IPS-15b (cell line): Measurements from ENCODE around the gene SNX7.

Experiments used
- H3K27me3 ChIP-seq: one replicate; pipeline ENCODE4 v1.6.1; 2013; ENCODE audit warnings: low read length; ENCODE audit not compliant: control insufficient read depth, insufficient read depth
- H3K36me3 ChIP-seq: one replicate; pipeline ENCODE4 v1.6.1; 2013; ENCODE audit warnings: low read length; ENCODE audit not compliant: control insufficient read depth, insufficient read depth
- H3K4me1 ChIP-seq: one replicate; pipeline ENCODE4 v1.6.1; 2013; ENCODE audit warnings: mild to moderate bottlenecking, low read length; ENCODE audit not compliant: control insufficient read depth, insufficient read depth
- H3K4me3 ChIP-seq: one replicate; pipeline ENCODE4 v1.5.1; 2013; ENCODE audit warnings: low read depth, low read length
- H3K9ac ChIP-seq: one replicate; pipeline ENCODE4 v1.6.1; 2013; ENCODE audit warnings: low read depth, mild to moderate bottlenecking, low read length
- H3K9me3 ChIP-seq: one replicate; pipeline ENCODE4 v1.6.1; 2013; ENCODE audit warnings: mild to moderate bottlenecking, low read length; ENCODE audit not compliant: control insufficient read depth, insufficient read depth

The SNX7 gene

DNA sequence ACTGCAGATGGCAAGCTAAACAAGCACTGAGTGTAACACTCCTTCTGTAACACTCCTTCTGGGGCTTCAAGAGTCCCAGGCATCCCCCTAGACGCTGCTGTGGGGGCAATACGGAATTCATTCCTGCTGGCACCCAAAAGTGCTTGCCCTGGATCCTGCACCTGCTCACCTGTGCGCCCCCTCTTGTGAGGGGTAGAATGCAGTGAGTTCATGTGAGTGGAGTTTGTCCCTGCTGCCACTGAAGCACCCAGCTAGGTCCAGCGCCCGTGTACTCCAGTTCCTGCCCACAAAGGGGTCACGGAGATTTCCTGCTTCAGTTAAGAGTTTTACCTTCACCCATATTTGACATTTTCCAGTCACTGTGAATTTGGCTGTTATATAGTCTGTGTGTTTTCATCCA lies 130.0 kb downstream of the SNX7 start:
- Histone ChIP-seq H3K4me1 (no peaks in the 10 kb centered on the region), H3K9me3 (no peaks in the 10 kb centered on the region), H3K9ac (no peak overlapping the region), H3K27me3 (no peaks in the 10 kb centered on the region), H3K4me3 (no peak overlapping the region), H3K36me3 (no peaks in the 10 kb centered on the region)

DNA sequence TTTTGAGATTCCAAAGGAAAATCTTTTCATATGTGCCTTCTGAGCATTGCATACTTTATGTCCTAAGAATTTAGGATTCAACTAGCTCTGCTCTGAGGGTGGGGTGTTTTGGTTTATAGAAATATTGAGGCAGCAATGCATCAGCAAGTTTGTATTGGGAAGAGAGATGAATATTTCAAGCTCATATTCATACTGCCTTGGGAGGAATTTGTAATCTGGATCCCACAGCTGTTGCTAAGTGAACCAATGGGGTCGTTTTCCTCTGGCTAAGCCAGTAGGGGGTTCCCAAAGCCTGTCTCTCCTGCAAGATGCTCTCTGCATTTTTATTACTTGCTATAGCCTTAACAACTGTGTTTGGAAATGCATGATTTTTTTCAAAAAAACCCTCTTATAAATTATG lies 130.6 kb downstream of the SNX7 start:
- Histone ChIP-seq H3K4me3 (no peak overlapping the region), H3K36me3 (no peaks in the 10 kb centered on the region), H3K9me3 (no peaks in the 10 kb centered on the region), H3K9ac (no peak overlapping the region), H3K27me3 (no peaks in the 10 kb centered on the region), H3K4me1 (no peaks in the 10 kb centered on the region)

DNA sequence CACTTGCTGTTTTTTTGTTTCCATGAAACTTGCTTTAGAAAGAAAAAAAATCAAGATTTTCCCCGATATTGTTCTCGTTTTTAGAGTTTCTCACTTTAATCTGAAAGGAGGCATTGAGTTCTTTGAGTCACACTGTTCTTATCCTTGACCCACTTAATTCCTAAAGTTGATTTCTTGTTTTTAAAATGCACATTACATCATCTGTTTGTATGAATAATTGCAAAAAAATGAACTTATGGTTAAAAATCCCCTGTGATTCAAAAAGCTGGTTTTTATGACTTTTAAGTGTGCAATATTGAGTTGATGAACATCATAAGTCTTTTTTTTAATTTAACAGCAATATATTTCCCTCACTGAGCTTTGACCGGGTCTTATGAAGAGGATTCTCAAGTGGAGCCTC lies 131.6 kb downstream of the SNX7 start:
- H3K27me3 ChIP-seq: no peaks in the 10 kb centered on the region
- H3K9me3 ChIP-seq: no peaks in the 10 kb centered on the region

DNA sequence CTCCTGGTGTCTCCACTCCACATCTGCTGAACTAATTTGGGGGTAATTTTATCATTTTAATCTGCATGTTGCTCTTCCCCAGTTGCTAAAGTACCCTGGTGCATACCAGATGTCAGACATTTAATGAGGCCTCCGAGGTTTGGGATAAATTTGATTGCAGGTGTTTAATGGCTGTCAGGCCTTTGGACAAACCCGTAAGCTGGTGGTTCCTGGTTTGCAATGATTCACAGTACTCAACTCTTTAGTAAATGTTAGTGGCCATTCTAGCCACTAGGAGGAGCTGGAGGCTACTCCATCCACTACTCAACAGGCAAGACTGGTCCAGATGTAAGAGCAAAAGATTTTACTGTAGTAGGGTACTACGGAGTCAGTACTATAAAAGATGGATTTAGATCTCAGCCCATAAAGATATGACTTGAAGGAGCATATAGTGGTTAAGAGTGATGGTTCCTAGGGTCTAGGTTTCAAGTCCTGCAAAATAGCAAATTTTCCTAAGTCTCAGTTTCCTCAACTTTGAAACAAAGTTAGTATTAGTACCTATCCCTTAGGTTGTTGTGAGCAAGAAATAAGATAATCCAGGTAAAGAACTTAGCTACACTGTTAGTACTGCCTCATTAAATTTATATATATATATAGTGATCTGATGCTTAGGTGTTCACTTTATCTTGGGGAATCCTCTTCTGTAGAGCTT lies 132.8 kb downstream of the SNX7 start:
- Histone ChIP-seq H3K27me3 (no peaks in the 10 kb centered on the region), H3K4me1 (no peaks in the 10 kb centered on the region), H3K36me3 (no peaks in the 10 kb centered on the region), H3K9me3 (no peaks in the 10 kb centered on the region), H3K4me3 (no peak overlapping the region), H3K9ac (no peak overlapping the region)

More for the DNA sequence above, 131.6 kb downstream of the SNX7 start:
- Histone ChIP-seq H3K9ac (no peak overlapping the region), H3K36me3 (no peaks in the 10 kb centered on the region), H3K4me1 (no peaks in the 10 kb centered on the region), H3K4me3 (no peak overlapping the region)

DNA sequence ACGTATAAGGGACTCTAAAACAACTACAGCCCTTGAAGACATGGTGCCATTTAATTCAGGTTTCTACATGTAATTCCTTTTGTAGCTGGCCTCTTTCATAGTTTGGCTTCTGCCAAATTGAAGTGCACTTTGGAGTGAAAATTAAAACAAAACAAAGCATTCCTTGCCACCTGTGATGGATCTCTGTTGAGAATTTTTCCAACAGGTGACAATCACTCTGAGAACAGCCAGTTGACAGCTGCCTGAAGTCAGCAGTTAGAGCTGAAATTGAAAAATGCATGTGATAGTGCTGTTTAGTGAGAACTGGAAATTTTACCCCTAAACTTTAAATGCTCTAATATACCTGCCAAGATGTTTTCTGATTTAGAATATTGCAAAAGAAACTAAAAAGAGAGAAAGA lies 134.5 kb downstream of the SNX7 start:
- no peaks in the 10 kb centered on the region for H3K4me1 ChIP-seq
- no peaks in the 10 kb centered on the region for H3K9me3 ChIP-seq
- H3K36me3 ChIP-seq: no peaks in the 10 kb centered on the region
- H3K4me3 ChIP-seq: no peak overlapping the region
- no peaks in the 10 kb centered on the region for H3K27me3 ChIP-seq
- H3K9ac ChIP-seq: no peak overlapping the region

DNA sequence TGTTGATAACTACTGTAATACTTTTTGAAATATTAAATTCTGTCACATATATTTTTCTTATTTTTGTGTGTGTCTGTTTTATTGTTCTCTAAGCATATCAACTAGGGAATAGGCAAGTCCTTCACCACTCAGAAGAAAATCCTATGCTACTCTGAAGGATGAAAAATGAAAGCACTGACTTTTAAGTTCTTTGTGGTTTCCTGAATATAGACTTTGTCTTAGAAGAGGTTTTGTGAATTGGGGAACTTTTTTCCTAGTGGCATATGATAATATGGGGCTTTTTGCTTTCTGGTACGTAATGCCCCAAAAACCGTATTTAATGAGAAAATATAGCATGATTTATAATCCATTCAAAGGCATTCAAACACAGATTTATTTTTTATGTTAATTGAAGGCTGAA lies 136.0 kb downstream of the SNX7 start:
- Histone ChIP-seq H3K4me3 (no peak overlapping the region), H3K27me3 (no peaks in the 10 kb centered on the region), H3K9me3 (no peaks in the 10 kb centered on the region), H3K36me3 (no peaks in the 10 kb centered on the region), H3K9ac (no peak overlapping the region), H3K4me1 (no peaks in the 10 kb centered on the region)
